Liver (tissue), 9 donors: ENCODE measurements around the gene SMARCC1. TPM values are rescaled to one million over a fixed set of nuclear protein-coding genes. Genes with fewer than 3 reads are reported as not detected.

ENCODE experiments used
- DNase-seq: peaks from one replicate; pipeline ENCODE4 v3.0.0-alpha.2; 2017; ENCODE audit warnings: low spot score
- H3K27ac ChIP-seq, 2 donors: one replicate each; pipeline ENCODE4 v1.7.0; 2013; ENCODE audit warnings: inconsistent platforms in 2 of 2, low read length in 2 of 2, control low read depth in 1 of 2, low read depth in 1 of 2, mild to moderate bottlenecking in 1 of 2
- H3K27me3 ChIP-seq, 4 donors: one replicate each; pipeline versions ENCODE4 v1.6.1 to v1.7.0; 2013; ENCODE audit warnings: low read length in 3 of 4, inconsistent platforms in 1 of 4, mild to moderate bottlenecking in 1 of 4, moderate library complexity in 1 of 4; ENCODE audit not compliant: control insufficient read depth in 4 of 4, insufficient read depth in 4 of 4
- H3K36me3 ChIP-seq, 4 donors: one replicate each; pipeline versions ENCODE4 v1.6.1 to v1.7.0; 2013; ENCODE audit warnings: low read length in 3 of 4, mild to moderate bottlenecking in 3 of 4, low read depth in 1 of 4, moderate library complexity in 1 of 4; ENCODE audit not compliant: control insufficient read depth in 4 of 4, insufficient read depth in 3 of 4
- H3K4me1 ChIP-seq, 4 donors: one replicate each; pipeline versions ENCODE4 v1.6.1 to v1.7.0; 2013; ENCODE audit warnings: low read length in 3 of 4, mild to moderate bottlenecking in 3 of 4, moderate library complexity in 1 of 4; ENCODE audit not compliant: control insufficient read depth in 4 of 4, insufficient read depth in 4 of 4
- H3K4me3 ChIP-seq, 3 donors: one replicate each; pipeline versions ENCODE4 v1.6.1 to v1.7.0; 2013; ENCODE audit warnings: low read length in 3 of 3, control low read depth in 1 of 3, low read depth in 1 of 3, mild to moderate bottlenecking in 1 of 3
- H3K9ac ChIP-seq, 2 donors: one replicate each; pipeline ENCODE4 v1.7.0; 2013; ENCODE audit warnings: low read length in 2 of 2, mild to moderate bottlenecking in 2 of 2, moderate library complexity in 2 of 2, control low read depth in 1 of 2, low read depth in 1 of 2
- H3K9me3 ChIP-seq, 4 donors: one replicate each; pipeline versions ENCODE4 v1.6.1 to v1.7.0; 2013; ENCODE audit warnings: low read length in 3 of 4; ENCODE audit not compliant: control insufficient read depth in 4 of 4
- ATF3 ChIP-seq: IDR thresholded peaks from 2 replicates; pipeline ENCODE4 v1.6.1; 2016; ENCODE audit warnings: antibody characterized with exemption
- CTCF ChIP-seq: fragments of 150-350 bp; IDR thresholded peaks from 2 replicates; pipeline ENCODE4 v1.5.1; 2017; ENCODE audit warnings: improper control_type of control experiment, low read depth, low read length; ENCODE audit not compliant: missing input control
- EGR1 ChIP-seq, 2 donors: IDR thresholded peaks; 2 replicates each; pipeline ENCODE4 v1.6.1; 2016 to 2018; ENCODE audit warnings: antibody characterized with exemption in 2 of 2, low read depth in 2 of 2
- FOXA1 ChIP-seq: IDR thresholded peaks from 2 replicates; pipeline ENCODE4 v1.6.1; 2016; ENCODE audit warnings: antibody characterized with exemption
- FOXA2 ChIP-seq: IDR thresholded peaks from 2 replicates; pipeline ENCODE4 v1.6.1; 2016; ENCODE audit warnings: antibody characterized with exemption
- GABPA ChIP-seq, 2 donors: IDR thresholded peaks in 1 of 2; conservative IDR thresholded peaks in 1 of 2; 2 replicates each; pipeline ENCODE4 v1.6.1; 2016; ENCODE audit warnings: antibody characterized with exemption in 2 of 2, mild to moderate bottlenecking in 1 of 2, moderate library complexity in 1 of 2
- HNF4A ChIP-seq, 2 donors: conservative IDR thresholded peaks; 2 replicates each; pipeline ENCODE4 v1.6.1; 2016; ENCODE audit warnings: antibody characterized with exemption in 2 of 2, mild to moderate bottlenecking in 2 of 2
- JUND ChIP-seq, 2 donors: IDR thresholded peaks; 2 replicates each; pipeline ENCODE4 v1.6.1; 2016; ENCODE audit warnings: antibody characterized with exemption in 2 of 2
- NR2F2 ChIP-seq: IDR thresholded peaks from 2 replicates; pipeline ENCODE4 v1.6.1; 2016; ENCODE audit warnings: antibody characterized with exemption
- RAD21 ChIP-seq, 2 donors: IDR thresholded peaks; 2 replicates each; pipeline ENCODE4 v1.6.1; 2016; ENCODE audit warnings: antibody characterized with exemption in 2 of 2, mild to moderate bottlenecking in 2 of 2
- RXRA ChIP-seq, 2 donors: IDR thresholded peaks; 2 replicates each; pipeline ENCODE4 v1.6.1; 2017 to 2018; ENCODE audit warnings: antibody characterized with exemption in 2 of 2, mild to moderate bottlenecking in 1 of 2
- SP1 ChIP-seq: IDR thresholded peaks from 2 replicates; pipeline ENCODE4 v1.6.1; 2018; ENCODE audit warnings: antibody characterized with exemption, mild to moderate bottlenecking
- TAF1 ChIP-seq: conservative IDR thresholded peaks from 2 replicates; pipeline ENCODE4 v1.6.1; 2016; ENCODE audit warnings: antibody characterized with exemption, mild to moderate bottlenecking
- YY1 ChIP-seq: IDR thresholded peaks from 2 replicates; pipeline ENCODE4 v1.6.1; 2016; ENCODE audit warnings: antibody characterized with exemption, mild to moderate bottlenecking
- ZBTB33 ChIP-seq: IDR thresholded peaks from 2 replicates; pipeline ENCODE4 v1.6.1; 2016; ENCODE audit warnings: antibody characterized with exemption
- WGBS: extraction: QIAGEN DNeasy Blood & Tissue Kit; methylation state at CpG from one replicate; pipeline ENCODE4 v1.1.7; 2013; 5-methylcytosine and 5-hydroxymethylcytosine counted together
- polyA plus RNA-seq, 2 donors: library from polyadenylated mRNA; stranded (reverse) in 1 of 2; unstranded in 1 of 2; fragments of 200-250 nt in 1 of 2; fragments of >200 nt in 1 of 2; fragmentation: Nextera tagmentation in 1 of 2; extraction: Ambion mirVana in 1 of 2; gene quantifications; one replicate each; pipeline versions ENCODE4 v1.2.1 to v1.2.3, GENCODE V29; 2013 to 2015
- total RNA-seq, 2 donors: library from RNA; depleted of rRNA; stranded (reverse); fragments of >200 nt; gene quantifications; one replicate each; pipeline ENCODE4 v1.2.3, GENCODE V29; 2014
- TF ChIP-seq, protein P1 (sequence below): IDR thresholded peaks from 2 replicates; pipeline ENCODE4 v1.6.1; 2016; ENCODE audit warnings: antibody characterized with exemption, mild to moderate bottlenecking
- TF ChIP-seq, protein P2 (sequence below): IDR thresholded peaks from 2 replicates; pipeline ENCODE4 v1.6.1; 2016; ENCODE audit warnings: antibody characterized with exemption
- donor health status: healthy.
- donor health status: healthy.
- donor health status: healthy.
- donor health status: healthy.
- donor health status: healthy.

SMARCC1 gene
- total and polyA plus RNA-seq, 4 donors = 6.6 to 19.8 (median 12.6) TPM

DNA sequence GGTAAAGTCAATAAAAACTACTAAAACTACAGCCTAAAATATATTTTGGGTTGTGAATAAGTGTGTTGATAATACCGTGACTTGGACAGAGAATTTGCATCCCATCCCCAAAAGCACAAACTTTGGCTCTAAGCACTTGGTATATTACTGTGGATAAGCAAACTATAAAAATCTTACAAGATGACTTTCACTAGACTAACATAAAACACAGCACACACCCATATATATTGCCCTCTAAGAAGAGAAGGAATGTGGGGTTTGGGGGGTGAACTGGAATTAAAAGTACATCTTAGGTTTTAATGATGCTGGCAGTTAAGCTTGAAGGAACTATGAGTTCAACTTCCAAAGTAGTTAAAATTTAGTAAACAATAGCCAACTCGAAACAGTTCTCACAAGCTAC is 174.4 kb downstream of the SMARCC1 start:
- no peak overlapping the region for H3K27ac ChIP-seq
- H3K4me3 ChIP-seq = no peak overlapping the region
- no peak for TF ChIP-seq RXRA (IDR thresholded peaks at IDR 0.05)
- DNase-seq = no peak
- no peaks in the 10 kb centered on the region for H3K27me3 ChIP-seq
- 86% methylated on average over 2 of the region's 2 CpGs for WGBS
- peaks cover 7 to 30% (median 26%) of the 10 kb centered on the region in 4 donors for H3K36me3 ChIP-seq
- H3K4me1 ChIP-seq = no peaks in the 10 kb centered on the region
- H3K9ac ChIP-seq = no peak overlapping the region
- H3K9me3 ChIP-seq = no peaks in the 10 kb centered on the region

DNA sequence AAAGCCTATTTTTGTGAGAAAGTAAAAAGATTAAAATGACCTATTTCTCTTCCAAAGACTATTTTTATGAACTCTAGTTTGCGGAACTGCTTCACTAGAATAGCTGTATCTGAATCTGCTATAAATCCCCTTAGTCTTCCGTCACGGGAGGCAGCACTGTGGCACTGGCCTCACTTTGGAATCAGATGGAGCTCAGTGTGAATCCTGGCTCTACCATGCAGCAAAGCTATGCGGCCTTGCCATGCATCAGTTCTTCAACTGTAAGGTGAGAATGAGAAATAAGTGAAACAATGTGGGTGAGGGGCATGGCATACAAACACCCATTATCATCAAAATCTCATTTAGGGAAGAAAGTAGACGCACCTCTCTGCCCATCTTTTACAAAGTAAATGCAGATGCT is 175.5 kb downstream of the SMARCC1 start:
- no peak for DNase-seq
- Histone ChIP-seq H3K27me3 (no peaks in the 10 kb centered on the region), H3K4me3 (no peak overlapping the region), H3K36me3 (peaks cover 7 to 30% (median 26%) of the 10 kb centered on the region in 4 donors), H3K9ac (no peak overlapping the region), H3K27ac (no peak overlapping the region), H3K9me3 (no peaks in the 10 kb centered on the region), H3K4me1 (no peaks in the 10 kb centered on the region)
- WGBS = 95% methylated on average over 5 of the region's 5 CpGs
- no peak for TF ChIP-seq ATF3
- no peak for TF ChIP-seq RXRA (IDR thresholded peaks at IDR 0.05)
- TF ChIP-seq TAF1 = no peak
- TF ChIP-seq HNF4A (conservative IDR thresholded peaks at IDR 0.05) = no peak
- no peak for TF ChIP-seq EGR1 (IDR thresholded peaks at IDR 0.05; ENCODE audit: low read depth in 2 of 2)
- no peak for TF ChIP-seq NR2F2
- no peak for TF ChIP-seq GABPA (IDR thresholded peaks at IDR 0.05 in 1 of 2, conservative IDR thresholded peaks at IDR 0.05 in 1 of 2)
- TF ChIP-seq FOXA2 = no peak
- TF ChIP-seq FOXA1 = no peak
- no peak for TF ChIP-seq ZBTB33
- TF ChIP-seq RAD21 (IDR thresholded peaks at IDR 0.05) = no peak
- TF ChIP-seq JUND (IDR thresholded peaks at IDR 0.05) = no peak
- TF ChIP-seq YY1 = no peak
- TF ChIP-seq CTCF = no peak
- TF ChIP-seq, protein P1, sequence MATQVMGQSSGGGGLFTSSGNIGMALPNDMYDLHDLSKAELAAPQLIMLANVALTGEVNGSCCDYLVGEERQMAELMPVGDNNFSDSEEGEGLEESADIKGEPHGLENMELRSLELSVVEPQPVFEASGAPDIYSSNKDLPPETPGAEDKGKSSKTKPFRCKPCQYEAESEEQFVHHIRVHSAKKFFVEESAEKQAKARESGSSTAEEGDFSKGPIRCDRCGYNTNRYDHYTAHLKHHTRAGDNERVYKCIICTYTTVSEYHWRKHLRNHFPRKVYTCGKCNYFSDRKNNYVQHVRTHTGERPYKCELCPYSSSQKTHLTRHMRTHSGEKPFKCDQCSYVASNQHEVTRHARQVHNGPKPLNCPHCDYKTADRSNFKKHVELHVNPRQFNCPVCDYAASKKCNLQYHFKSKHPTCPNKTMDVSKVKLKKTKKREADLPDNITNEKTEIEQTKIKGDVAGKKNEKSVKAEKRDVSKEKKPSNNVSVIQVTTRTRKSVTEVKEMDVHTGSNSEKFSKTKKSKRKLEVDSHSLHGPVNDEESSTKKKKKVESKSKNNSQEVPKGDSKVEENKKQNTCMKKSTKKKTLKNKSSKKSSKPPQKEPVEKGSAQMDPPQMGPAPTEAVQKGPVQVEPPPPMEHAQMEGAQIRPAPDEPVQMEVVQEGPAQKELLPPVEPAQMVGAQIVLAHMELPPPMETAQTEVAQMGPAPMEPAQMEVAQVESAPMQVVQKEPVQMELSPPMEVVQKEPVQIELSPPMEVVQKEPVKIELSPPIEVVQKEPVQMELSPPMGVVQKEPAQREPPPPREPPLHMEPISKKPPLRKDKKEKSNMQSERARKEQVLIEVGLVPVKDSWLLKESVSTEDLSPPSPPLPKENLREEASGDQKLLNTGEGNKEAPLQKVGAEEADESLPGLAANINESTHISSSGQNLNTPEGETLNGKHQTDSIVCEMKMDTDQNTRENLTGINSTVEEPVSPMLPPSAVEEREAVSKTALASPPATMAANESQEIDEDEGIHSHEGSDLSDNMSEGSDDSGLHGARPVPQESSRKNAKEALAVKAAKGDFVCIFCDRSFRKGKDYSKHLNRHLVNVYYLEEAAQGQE = no peak
- TF ChIP-seq, protein P2, sequence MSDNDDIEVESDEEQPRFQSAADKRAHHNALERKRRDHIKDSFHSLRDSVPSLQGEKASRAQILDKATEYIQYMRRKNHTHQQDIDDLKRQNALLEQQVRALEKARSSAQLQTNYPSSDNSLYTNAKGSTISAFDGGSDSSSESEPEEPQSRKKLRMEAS = no peak
- TF ChIP-seq SP1 = no peak
